8988T (cell line): ENCODE measurements around the gene CYSTM1.
"Not testable (repeated sequence)": the region's sequence is repeated elsewhere in the genome, so short reads cannot be mapped to it uniquely, and the experiment has no call there.

Experiments used
- DNase-seq: peaks from one replicate; pipeline ENCODE4 v3.0.0; 2011

CYSTM1 gene

GRCh38 chr5:140151144-140152021, 23.6 kb upstream of the CYSTM1 start:
- no peak for DNase-seq

- no peak for DNase-seq
Observed at GRCh38 chr5:140152022-140152999, 22.7 kb upstream of the CYSTM1 start.

GRCh38 chr5:140153255-140153654, 21.7 kb upstream of the CYSTM1 start:
- no peak for DNase-seq

- no peak for DNase-seq
Observed at GRCh38 chr5:140153905-140154304, 21.1 kb upstream of the CYSTM1 start.

- not testable (repeated sequence) for DNase-seq
Observed at GRCh38 chr5:140154710-140155381, 20.1 kb upstream of the CYSTM1 start.

- peak; percentile 82 for DNase-seq
Observed at GRCh38 chr5:140157032-140157781, 17.8 kb upstream of the CYSTM1 start.

GRCh38 chr5:140159014-140159927, 15.7 kb upstream of the CYSTM1 start:
- DNase-seq, result no peak

GRCh38 chr5:140162275-140162674, 12.7 kb upstream of the CYSTM1 start:
- DNase-seq, result no peak

- DNase-seq, result no peak
Observed at GRCh38 chr5:140162781-140163180, 12.2 kb upstream of the CYSTM1 start.

GRCh38 chr5:140165101-140165922, 9.7 kb upstream of the CYSTM1 start:
- DNase-seq, result no peak

GRCh38 chr5:140165923-140166270, 9.1 kb upstream of the CYSTM1 start:
- DNase-seq, result no peak

- no peak for DNase-seq
Observed at GRCh38 chr5:140166911-140167310, 8.1 kb upstream of the CYSTM1 start.

- no peak for DNase-seq
Observed at GRCh38 chr5:140168371-140168770, 6.6 kb upstream of the CYSTM1 start.

- no peak for DNase-seq
Observed at GRCh38 chr5:140169410-140169809, 5.6 kb upstream of the CYSTM1 start.

GRCh38 chr5:140172483-140172882, 2.5 kb upstream of the CYSTM1 start:
- DNase-seq, result no peak

- no peak for DNase-seq
Observed at GRCh38 chr5:140174014-140174413, 974 bp upstream of the CYSTM1 start.

- DNase-seq, result peak; percentile 48
Observed at GRCh38 chr5:140175367-140176030, 511 bp downstream of the CYSTM1 start.

- no peak for DNase-seq
Observed at GRCh38 chr5:140176031-140176387, 1.0 kb downstream of the CYSTM1 start.

- no peak for DNase-seq
Observed at GRCh38 chr5:140178086-140178410, 3.1 kb downstream of the CYSTM1 start.
